Tibial artery (tissue), 4 donors: ENCODE data around the gene ITIH5.
"Not testable (repeated sequence)": the region's sequence is repeated elsewhere in the genome, so short reads cannot be mapped to it uniquely, and the experiment has no call there.

Experiments used
- DNase-seq, 2 donors: peaks; one replicate each; pipeline ENCODE4 v3.0.0-alpha.2; 2019
- H3K27ac ChIP-seq, 2 donors: fragments of 200-600 bp; sonication (generic) in 1 of 2; 1 replicate in 1 of 2; 2 replicates in 1 of 2; pipeline ENCODE4 v1.5.1; 2018 to 2019; ENCODE audit warnings: mild to moderate bottlenecking in 1 of 2
- H3K27me3 ChIP-seq, 2 donors: fragments of 200-600 bp; sonication (generic) in 1 of 2; one replicate each; pipeline versions ENCODE4 v1.5.1 to v1.6.0; 2016 to 2019
- H3K36me3 ChIP-seq, 3 donors: fragments of 200-600 bp; sonication (generic) in 2 of 3; one replicate each; pipeline ENCODE4 v1.5.1; 2016 to 2019; ENCODE audit warnings: mild to moderate bottlenecking in 2 of 3
- H3K4me1 ChIP-seq, 4 donors: fragments of 200-600 bp; sonication (generic) in 2 of 4; 1 replicate in 3 of 4; 2 replicates in 1 of 4; pipeline ENCODE4 v1.5.1; 2016 to 2019
- H3K4me3 ChIP-seq, 2 donors: fragments of 200-600 bp; sonication (generic) in 1 of 2; 1 replicate in 1 of 2; 2 replicates in 1 of 2; pipeline ENCODE4 v1.5.1; 2018 to 2019; ENCODE audit warnings: mild to moderate bottlenecking in 2 of 2
- H3K9me3 ChIP-seq, 3 donors: fragments of 200-600 bp; sonication (generic) in 1 of 3; one replicate each; pipeline ENCODE4 v1.5.1; 2016 to 2019
- intact Hi-C: fragments of 100-400 bp; cut with DNase I; formaldehyde crosslinking; loops from one replicate; pipeline ENCODE4 v1.15.0; 2023; ENCODE audit warnings: low total_unique reads
- TF ChIP-seq, protein P1 (sequence below), 2 experiments: fragments of 200-600 bp in 1 of 2; fragments of 450-650 bp in 1 of 2; IDR thresholded peaks; one replicate each; pipeline ENCODE4 v1.5.1; 2017 to 2019; ENCODE audit warnings: antibody characterized with exemption in 2 of 2, mild to moderate bottlenecking in 1 of 2, moderate library complexity in 1 of 2

The ITIH5 gene

DNA sequence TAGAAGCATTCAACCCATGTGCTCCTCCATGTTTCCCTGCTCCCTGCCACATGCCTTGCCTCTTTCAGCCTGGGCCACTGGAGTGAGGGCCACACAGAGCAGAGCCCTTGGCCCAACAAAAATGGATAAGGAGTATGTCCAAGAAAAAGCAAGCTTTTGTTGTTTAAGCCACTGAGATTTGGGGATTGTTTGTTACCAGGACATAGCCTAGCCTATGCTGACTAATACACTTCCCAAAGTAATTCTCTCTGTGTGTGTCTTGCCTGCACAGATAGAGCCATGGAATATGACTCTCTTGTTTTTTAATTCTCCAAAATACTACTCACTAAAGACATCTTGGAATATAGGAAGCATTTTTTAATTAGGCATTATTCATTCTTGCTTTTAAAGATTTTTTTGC, 22.8 kb upstream of the ITIH5 start:
- H3K4me1 ChIP-seq = no peaks in the 10 kb centered on the region
- intact Hi-C loops = loop anchor here (2.0 kb wide), 1 partner anchor 165 kb away; no protein-coding TSS in a partner anchor
- TF ChIP-seq, protein P1, sequence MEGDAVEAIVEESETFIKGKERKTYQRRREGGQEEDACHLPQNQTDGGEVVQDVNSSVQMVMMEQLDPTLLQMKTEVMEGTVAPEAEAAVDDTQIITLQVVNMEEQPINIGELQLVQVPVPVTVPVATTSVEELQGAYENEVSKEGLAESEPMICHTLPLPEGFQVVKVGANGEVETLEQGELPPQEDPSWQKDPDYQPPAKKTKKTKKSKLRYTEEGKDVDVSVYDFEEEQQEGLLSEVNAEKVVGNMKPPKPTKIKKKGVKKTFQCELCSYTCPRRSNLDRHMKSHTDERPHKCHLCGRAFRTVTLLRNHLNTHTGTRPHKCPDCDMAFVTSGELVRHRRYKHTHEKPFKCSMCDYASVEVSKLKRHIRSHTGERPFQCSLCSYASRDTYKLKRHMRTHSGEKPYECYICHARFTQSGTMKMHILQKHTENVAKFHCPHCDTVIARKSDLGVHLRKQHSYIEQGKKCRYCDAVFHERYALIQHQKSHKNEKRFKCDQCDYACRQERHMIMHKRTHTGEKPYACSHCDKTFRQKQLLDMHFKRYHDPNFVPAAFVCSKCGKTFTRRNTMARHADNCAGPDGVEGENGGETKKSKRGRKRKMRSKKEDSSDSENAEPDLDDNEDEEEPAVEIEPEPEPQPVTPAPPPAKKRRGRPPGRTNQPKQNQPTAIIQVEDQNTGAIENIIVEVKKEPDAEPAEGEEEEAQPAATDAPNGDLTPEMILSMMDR (IDR thresholded peaks at IDR 0.05) = no peak
- no peak for DNase-seq
- no peaks in the 10 kb centered on the region for H3K36me3 ChIP-seq
- no peak overlapping the region for H3K4me3 ChIP-seq
- H3K27me3 ChIP-seq = no peaks in the 10 kb centered on the region
- no peak overlapping the region for H3K27ac ChIP-seq
- H3K9me3 ChIP-seq = peaks cover 0 to 12% (median 5%) of the 10 kb centered on the region in 3 donors

DNA sequence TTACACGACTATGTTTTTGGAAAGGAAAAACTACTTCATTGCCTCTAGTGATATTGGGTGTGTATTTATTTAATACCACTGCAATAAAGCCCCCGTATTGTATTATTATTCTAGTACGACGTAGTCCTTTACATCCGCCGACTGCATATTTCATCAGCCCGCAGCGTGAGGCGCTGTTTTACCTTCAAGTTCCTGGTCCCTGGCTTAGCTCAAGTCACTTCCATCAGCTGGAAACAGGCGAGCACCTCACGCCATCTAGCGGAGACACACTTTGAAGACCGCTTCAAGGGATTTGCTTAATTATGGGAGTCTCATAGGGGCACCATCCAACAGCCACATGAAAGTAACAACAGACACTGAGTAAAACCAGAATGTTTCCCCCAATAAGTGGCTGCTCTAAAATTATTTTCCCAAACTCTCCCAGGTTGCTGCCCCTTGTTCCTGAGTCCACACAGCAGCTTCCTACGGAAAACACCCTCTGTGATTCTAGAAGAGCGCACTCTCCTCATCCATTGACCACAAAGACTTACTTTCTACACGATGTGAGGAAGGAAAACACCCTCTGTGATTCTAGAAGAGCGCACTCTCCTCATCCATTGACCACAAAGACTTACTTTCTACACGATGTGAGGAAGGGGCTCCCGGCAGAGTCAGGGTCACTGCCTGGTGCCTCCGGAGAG, 20.6 kb upstream of the ITIH5 start:
- peak; percentile 83 to 90 for DNase-seq
- no peaks in the 10 kb centered on the region for H3K27me3 ChIP-seq
- peaks cover 0 to 5% (median 2%) of the 10 kb centered on the region in 3 donors for H3K9me3 ChIP-seq
- no peaks in the 10 kb centered on the region for H3K36me3 ChIP-seq
- no peaks in the 10 kb centered on the region for H3K4me1 ChIP-seq
- TF ChIP-seq, protein P1 (IDR thresholded peaks at IDR 0.05) = peak; percentile 85 to 95
- intact Hi-C loops = no loop called here
- no peak overlapping the region for H3K4me3 ChIP-seq
- no peak overlapping the region for H3K27ac ChIP-seq

DNA sequence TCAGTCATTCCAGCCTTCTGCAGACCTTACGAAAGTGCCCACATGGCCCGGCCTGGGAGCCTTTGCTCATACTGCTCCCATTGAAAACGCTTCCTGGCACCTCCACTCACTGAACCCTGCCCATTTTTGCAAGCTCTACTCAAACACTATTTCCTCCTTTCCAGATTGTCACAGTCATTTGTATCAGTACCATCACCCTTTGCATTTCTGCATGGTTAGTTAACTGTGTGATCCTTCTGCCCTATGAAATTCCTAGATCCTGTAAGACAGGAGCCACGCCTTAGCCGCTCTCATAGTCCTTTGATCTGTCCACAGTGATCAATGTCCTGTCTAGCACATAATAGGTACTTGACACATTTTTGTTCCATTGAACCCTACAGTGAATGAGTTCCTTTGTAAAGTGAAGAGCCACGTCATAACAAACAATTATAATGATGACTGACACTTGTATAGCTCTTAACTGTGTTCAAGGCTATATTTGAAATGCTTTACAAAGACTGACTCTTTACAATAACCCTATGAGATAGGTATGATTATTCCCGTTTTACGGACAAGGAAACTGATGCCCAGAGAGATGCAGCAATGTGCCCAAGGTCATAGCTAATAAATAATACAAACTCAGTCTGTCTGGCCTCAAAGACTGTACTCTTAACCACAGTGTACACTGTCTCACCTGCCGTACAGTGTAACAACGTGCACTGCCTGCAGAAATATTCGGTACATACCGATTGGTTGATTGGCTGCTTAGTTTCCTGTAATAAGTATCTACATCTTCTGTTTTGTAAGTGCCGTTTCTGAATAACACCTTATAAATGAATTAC, 19.8 kb upstream of the ITIH5 start:
- Histone ChIP-seq H3K27ac (no peak overlapping the region), H3K36me3 (no peaks in the 10 kb centered on the region), H3K9me3 (no peaks in the 10 kb centered on the region), H3K4me1 (no peaks in the 10 kb centered on the region), H3K27me3 (no peaks in the 10 kb centered on the region), H3K4me3 (no peak overlapping the region)
- intact Hi-C loops = no loop called here
- TF ChIP-seq, protein P1 (IDR thresholded peaks at IDR 0.05) = no peak
- no peak for DNase-seq

DNA sequence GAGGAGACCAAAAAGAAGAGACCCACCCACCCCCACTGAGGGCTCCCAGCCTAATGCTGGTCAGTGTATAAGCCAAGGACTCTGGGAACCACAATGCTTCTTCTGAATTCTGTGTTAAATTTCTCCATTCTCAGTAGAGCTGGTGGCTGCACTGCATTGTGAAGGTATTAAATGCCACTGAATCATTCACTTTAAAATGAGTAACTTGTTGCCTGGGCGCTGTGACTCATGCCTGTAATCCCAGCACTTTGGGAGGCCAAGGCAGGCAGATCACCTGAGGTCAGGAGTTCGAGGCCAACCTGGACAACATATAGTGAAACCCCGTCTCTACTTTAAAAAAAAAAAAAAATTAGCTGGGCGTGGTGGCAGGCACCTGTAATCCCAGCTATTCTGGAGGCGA, 13.3 kb upstream of the ITIH5 start:
- H3K4me3 ChIP-seq, H3K36me3 ChIP-seq, H3K27ac ChIP-seq, H3K4me1 ChIP-seq, H3K9me3 ChIP-seq, DNase-seq, intact Hi-C loops, H3K27me3 ChIP-seq: not testable (repeated sequence)

DNA sequence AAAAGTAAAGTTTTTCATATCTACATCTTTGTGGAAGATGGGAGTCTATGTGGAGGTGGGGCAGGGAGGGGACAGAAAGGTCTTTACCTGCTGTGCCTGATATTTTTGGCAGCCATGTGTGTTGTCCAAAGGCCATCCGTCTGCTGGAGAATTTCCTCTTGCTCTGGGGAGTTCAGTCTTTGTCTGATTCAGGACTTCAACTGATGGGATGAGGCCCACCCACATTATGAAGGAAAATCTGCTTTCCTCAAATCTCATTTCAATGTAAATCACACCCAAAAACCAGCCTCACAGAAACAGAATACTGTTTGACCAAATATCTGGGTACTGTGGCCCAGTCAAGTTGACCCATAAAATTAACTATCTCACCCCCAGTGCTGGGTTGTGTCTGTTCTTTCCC, 12.5 kb upstream of the ITIH5 start:
- no peaks in the 10 kb centered on the region for H3K4me1 ChIP-seq
- no peak for DNase-seq
- no peaks in the 10 kb centered on the region for H3K9me3 ChIP-seq
- intact Hi-C loops = no loop called here
- peaks cover 0 to 3% of the 10 kb centered on the region in 2 donors for H3K27me3 ChIP-seq
- TF ChIP-seq, protein P1 (IDR thresholded peaks at IDR 0.05) = no peak
- H3K4me3 ChIP-seq = no peak overlapping the region
- no peak overlapping the region for H3K27ac ChIP-seq
- no peaks in the 10 kb centered on the region for H3K36me3 ChIP-seq
